Sigmoid colon (tissue), 3 donors: ENCODE results near the gene CTDP1.

Source experiments
- CTCF ChIP-seq, 4 experiments: fragments of 450-650 bp in 3 of 4; fragments of 200-600 bp in 1 of 4; IDR thresholded peaks; one replicate each; pipeline ENCODE4 v1.5.1; 2016 to 2019; ENCODE audit warnings: antibody characterized with exemption in 4 of 4, mild to moderate bottlenecking in 3 of 4, moderate library complexity in 2 of 4
- POLR2A ChIP-seq, 2 donors: fragments of 450-650 bp; IDR thresholded peaks; one replicate each; pipeline ENCODE4 v1.6.1; 2016; ENCODE audit warnings: antibody characterized with exemption in 2 of 2, mild to moderate bottlenecking in 2 of 2, moderate library complexity in 2 of 2

GRCh38 chr18:79779021-79779699 is 99.6 kb downstream of the CTDP1 start:
- TF ChIP-seq CTCF (IDR thresholded peaks at IDR 0.05) (no peak), POLR2A (IDR thresholded peaks at IDR 0.05) (no peak)
